ENCODE results near the gene RANBP3L. TPM values are rescaled to one million over a fixed set of nuclear protein-coding genes. Genes with fewer than 3 reads are reported as not detected.

The RANBP3L gene
- total and polyA plus RNA-seq, 2 experiments from 2014 or later: not detected

DNA sequence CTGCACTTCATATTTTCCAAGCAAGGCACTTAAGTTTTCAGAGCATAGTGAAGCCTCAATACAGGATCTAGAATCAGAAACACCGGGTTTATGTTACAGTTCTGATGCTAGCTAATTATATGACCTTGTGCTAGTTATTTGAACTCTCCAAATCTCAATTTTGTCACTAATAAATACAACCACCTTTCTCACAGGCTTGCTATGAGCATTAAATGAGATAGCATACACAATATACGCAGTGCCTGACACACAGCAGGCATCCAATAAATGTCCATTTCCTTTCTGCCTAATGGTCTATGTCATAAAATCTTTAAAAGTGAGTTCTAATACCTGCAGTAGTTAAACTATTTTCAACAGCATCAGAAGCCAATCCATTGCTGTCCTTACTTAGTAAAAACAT, 92.9 kb downstream of the RANBP3L start:
- no peak overlapping the region for H2AFZ ChIP-seq
- no peaks in the 10 kb centered on the region for H3K9me2 ChIP-seq (ENCODE audit: insufficient read depth)
- H3K4me3 ChIP-seq: no peak overlapping the region
- no peaks in the 10 kb centered on the region for H3K27me3 ChIP-seq (ENCODE audit: insufficient read depth)
- no peaks in the 10 kb centered on the region for H4K20me1 ChIP-seq (replicated peaks; ENCODE audit: insufficient read depth)
- Mint-ChIP-seq H3K27ac (no peak overlapping the region), H3K27me3 (ENCODE audit: insufficient read depth, low read depth, poor library complexity) (peaks cover 1% of the 10 kb centered on the region), H3K36me3 (ENCODE audit: low read depth) (peaks cover 4% of the 10 kb centered on the region; the same call in 2 of the 3 replicates), H3K4me3 (no peak overlapping the region), H3K4me1 (no peaks in the 10 kb centered on the region), H3K9me3 (no peaks in the 10 kb centered on the region)
- DNase-seq (ENCODE audit: low spot score) (no peak), ATAC-seq (no peak)
- no peak overlapping the region for H3K4me2 ChIP-seq
- TF ChIP-seq STAT1 (IDR thresholded peaks at IDR 0.05; ENCODE audit: unreplicated experiment): no peak
- TF ChIP-seq EZH2phosphoT487 (IDR thresholded peaks at IDR 0.05; ENCODE audit: unreplicated experiment): no peak
- TF ChIP-seq, protein P1, sequence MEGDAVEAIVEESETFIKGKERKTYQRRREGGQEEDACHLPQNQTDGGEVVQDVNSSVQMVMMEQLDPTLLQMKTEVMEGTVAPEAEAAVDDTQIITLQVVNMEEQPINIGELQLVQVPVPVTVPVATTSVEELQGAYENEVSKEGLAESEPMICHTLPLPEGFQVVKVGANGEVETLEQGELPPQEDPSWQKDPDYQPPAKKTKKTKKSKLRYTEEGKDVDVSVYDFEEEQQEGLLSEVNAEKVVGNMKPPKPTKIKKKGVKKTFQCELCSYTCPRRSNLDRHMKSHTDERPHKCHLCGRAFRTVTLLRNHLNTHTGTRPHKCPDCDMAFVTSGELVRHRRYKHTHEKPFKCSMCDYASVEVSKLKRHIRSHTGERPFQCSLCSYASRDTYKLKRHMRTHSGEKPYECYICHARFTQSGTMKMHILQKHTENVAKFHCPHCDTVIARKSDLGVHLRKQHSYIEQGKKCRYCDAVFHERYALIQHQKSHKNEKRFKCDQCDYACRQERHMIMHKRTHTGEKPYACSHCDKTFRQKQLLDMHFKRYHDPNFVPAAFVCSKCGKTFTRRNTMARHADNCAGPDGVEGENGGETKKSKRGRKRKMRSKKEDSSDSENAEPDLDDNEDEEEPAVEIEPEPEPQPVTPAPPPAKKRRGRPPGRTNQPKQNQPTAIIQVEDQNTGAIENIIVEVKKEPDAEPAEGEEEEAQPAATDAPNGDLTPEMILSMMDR (conservative IDR thresholded peaks at IDR 0.05; ENCODE audit: low read depth in 2 of 2): no peak
- TF ChIP-seq, protein P2, sequence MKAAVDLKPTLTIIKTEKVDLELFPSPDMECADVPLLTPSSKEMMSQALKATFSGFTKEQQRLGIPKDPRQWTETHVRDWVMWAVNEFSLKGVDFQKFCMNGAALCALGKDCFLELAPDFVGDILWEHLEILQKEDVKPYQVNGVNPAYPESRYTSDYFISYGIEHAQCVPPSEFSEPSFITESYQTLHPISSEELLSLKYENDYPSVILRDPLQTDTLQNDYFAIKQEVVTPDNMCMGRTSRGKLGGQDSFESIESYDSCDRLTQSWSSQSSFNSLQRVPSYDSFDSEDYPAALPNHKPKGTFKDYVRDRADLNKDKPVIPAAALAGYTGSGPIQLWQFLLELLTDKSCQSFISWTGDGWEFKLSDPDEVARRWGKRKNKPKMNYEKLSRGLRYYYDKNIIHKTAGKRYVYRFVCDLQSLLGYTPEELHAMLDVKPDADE (IDR thresholded peaks at IDR 0.05): no peak
- TF ChIP-seq, protein P3, sequence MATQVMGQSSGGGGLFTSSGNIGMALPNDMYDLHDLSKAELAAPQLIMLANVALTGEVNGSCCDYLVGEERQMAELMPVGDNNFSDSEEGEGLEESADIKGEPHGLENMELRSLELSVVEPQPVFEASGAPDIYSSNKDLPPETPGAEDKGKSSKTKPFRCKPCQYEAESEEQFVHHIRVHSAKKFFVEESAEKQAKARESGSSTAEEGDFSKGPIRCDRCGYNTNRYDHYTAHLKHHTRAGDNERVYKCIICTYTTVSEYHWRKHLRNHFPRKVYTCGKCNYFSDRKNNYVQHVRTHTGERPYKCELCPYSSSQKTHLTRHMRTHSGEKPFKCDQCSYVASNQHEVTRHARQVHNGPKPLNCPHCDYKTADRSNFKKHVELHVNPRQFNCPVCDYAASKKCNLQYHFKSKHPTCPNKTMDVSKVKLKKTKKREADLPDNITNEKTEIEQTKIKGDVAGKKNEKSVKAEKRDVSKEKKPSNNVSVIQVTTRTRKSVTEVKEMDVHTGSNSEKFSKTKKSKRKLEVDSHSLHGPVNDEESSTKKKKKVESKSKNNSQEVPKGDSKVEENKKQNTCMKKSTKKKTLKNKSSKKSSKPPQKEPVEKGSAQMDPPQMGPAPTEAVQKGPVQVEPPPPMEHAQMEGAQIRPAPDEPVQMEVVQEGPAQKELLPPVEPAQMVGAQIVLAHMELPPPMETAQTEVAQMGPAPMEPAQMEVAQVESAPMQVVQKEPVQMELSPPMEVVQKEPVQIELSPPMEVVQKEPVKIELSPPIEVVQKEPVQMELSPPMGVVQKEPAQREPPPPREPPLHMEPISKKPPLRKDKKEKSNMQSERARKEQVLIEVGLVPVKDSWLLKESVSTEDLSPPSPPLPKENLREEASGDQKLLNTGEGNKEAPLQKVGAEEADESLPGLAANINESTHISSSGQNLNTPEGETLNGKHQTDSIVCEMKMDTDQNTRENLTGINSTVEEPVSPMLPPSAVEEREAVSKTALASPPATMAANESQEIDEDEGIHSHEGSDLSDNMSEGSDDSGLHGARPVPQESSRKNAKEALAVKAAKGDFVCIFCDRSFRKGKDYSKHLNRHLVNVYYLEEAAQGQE (IDR thresholded peaks at IDR 0.05; ENCODE audit: unreplicated experiment): no peak
- TF ChIP-seq, protein P4, sequence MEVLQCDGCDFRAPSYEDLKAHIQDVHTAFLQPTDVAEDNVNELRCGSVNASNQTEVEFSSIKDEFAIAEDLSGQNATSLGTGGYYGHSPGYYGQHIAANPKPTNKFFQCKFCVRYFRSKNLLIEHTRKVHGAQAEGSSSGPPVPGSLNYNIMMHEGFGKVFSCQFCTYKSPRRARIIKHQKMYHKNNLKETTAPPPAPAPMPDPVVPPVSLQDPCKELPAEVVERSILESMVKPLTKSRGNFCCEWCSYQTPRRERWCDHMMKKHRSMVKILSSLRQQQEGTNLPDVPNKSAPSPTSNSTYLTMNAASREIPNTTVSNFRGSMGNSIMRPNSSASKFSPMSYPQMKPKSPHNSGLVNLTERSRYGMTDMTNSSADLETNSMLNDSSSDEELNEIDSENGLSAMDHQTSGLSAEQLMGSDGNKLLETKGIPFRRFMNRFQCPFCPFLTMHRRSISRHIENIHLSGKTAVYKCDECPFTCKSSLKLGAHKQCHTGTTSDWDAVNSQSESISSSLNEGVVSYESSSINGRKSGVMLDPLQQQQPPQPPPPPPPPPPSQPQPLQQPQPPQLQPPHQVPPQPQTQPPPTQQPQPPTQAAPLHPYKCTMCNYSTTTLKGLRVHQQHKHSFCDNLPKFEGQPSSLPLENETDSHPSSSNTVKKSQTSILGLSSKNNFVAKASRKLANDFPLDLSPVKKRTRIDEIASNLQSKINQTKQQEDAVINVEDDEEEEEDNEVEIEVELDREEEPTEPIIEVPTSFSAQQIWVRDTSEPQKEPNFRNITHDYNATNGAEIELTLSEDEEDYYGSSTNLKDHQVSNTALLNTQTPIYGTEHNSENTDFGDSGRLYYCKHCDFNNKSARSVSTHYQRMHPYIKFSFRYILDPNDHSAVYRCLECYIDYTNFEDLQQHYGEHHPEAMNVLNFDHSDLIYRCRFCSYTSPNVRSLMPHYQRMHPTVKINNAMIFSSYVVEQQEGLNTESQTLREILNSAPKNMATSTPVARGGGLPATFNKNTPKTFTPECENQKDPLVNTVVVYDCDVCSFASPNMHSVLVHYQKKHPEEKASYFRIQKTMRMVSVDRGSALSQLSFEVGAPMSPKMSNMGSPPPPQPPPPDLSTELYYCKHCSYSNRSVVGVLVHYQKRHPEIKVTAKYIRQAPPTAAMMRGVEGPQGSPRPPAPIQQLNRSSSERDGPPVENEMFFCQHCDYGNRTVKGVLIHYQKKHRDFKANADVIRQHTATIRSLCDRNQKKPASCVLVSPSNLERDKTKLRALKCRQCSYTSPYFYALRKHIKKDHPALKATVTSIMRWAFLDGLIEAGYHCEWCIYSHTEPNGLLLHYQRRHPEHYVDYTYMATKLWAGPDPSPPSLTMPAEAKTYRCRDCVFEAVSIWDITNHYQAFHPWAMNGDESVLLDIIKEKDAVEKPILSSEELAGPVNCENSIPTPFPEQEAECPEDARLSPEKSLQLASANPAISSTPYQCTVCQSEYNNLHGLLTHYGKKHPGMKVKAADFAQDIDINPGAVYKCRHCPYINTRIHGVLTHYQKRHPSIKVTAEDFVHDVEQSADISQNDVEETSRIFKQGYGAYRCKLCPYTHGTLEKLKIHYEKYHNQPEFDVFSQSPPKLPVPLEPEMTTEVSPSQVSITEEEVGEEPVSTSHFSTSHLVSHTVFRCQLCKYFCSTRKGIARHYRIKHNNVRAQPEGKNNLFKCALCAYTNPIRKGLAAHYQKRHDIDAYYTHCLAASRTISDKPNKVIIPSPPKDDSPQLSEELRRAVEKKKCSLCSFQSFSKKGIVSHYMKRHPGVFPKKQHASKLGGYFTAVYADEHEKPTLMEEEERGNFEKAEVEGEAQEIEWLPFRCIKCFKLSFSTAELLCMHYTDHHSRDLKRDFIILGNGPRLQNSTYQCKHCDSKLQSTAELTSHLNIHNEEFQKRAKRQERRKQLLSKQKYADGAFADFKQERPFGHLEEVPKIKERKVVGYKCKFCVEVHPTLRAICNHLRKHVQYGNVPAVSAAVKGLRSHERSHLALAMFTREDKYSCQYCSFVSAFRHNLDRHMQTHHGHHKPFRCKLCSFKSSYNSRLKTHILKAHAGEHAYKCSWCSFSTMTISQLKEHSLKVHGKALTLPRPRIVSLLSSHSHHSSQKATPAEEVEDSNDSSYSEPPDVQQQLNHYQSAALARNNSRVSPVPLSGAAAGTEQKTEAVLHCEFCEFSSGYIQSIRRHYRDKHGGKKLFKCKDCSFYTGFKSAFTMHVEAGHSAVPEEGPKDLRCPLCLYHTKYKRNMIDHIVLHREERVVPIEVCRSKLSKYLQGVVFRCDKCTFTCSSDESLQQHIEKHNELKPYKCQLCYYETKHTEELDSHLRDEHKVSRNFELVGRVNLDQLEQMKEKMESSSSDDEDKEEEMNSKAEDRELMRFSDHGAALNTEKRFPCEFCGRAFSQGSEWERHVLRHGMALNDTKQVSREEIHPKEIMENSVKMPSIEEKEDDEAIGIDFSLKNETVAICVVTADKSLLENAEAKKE (CRISPR knock-in tag; IDR thresholded peaks at IDR 0.05): no peak
- TF ChIP-seq ZNF114 (CRISPR knock-in tag; IDR thresholded peaks at IDR 0.05): no peak
- TF ChIP-seq POLR2AphosphoS5 (IDR thresholded peaks at IDR 0.05; ENCODE audit: low read depth): no peak
- no peak for TF ChIP-seq CREB1 (CRISPR knock-in tag; IDR thresholded peaks at IDR 0.05; ENCODE audit: low read depth)
- no peak for TF ChIP-seq JUNB (IDR thresholded peaks at IDR 0.05; ENCODE audit: unreplicated experiment)
- no peak for TF ChIP-seq NANOG (IDR thresholded peaks at IDR 0.05; ENCODE audit: borderline replicate concordance)
- TF ChIP-seq ZNF331 (CRISPR knock-in tag; IDR thresholded peaks at IDR 0.05; ENCODE audit: low read depth): no peak
- TF ChIP-seq EZH2 (IDR thresholded peaks at IDR 0.05; ENCODE audit: low read depth, unreplicated experiment): no peak
- no peaks in the 10 kb centered on the region for H3K4me1 ChIP-seq (ENCODE audit: insufficient read depth)
- H3F3A ChIP-seq (replicated peaks; ENCODE audit: low read depth): no peaks in the 10 kb centered on the region
- H3K36me3 ChIP-seq (ENCODE audit: insufficient read depth): no peaks in the 10 kb centered on the region
- no peak overlapping the region for H3K27ac ChIP-seq (ENCODE audit: low read depth)
- H3K79me2 ChIP-seq (replicated peaks; ENCODE audit: insufficient read depth): no peaks in the 10 kb centered on the region

Data from GM23338 (cell line).